Coronary artery (tissue), 2 donors: ENCODE data around the gene PEX7.

Source experiments
- DNase-seq: peaks from one replicate; pipeline ENCODE4 v3.0.0-alpha.2; 2017; ENCODE audit warnings: low spot score
- H3K27ac ChIP-seq, 2 donors: fragments of 200-600 bp; sonication (generic); one replicate each; pipeline ENCODE4 v1.5.1; 2016 to 2019
- H3K4me3 ChIP-seq: fragments of 200-600 bp; sonication (generic); 2 replicates; pipeline ENCODE4 v1.5.1; 2016; ENCODE audit warnings: mild to moderate bottlenecking, moderate library complexity
- CTCF ChIP-seq: fragments of 200-600 bp; sonication (generic); IDR thresholded peaks from one replicate; pipeline ENCODE4 v1.5.1; 2019; ENCODE audit warnings: antibody characterized with exemption

The PEX7 gene

GRCh38 chr6:136960781-136961180 lies 138.4 kb downstream of the PEX7 start:
- no peak overlapping the region for H3K4me3 ChIP-seq
- TF ChIP-seq CTCF: no peak

GRCh38 chr6:136961848-136962247 lies 139.5 kb downstream of the PEX7 start:
- H3K27ac ChIP-seq: no peak overlapping the region
- no peak for DNase-seq
- no peak overlapping the region for H3K4me3 ChIP-seq
- TF ChIP-seq CTCF: no peak

More at GRCh38 chr6:136960781-136961180, 138.4 kb downstream of the PEX7 start:
- DNase-seq: no peak
- H3K27ac ChIP-seq: no peak overlapping the region

GRCh38 chr6:136962661-136963060 lies 140.3 kb downstream of the PEX7 start:
- H3K4me3 ChIP-seq: no peak overlapping the region
- TF ChIP-seq CTCF: no peak
- no peak overlapping the region for H3K27ac ChIP-seq
- no peak for DNase-seq

- no peak overlapping the region for H3K4me3 ChIP-seq
- DNase-seq: no peak
- no peak overlapping the region for H3K27ac ChIP-seq
- no peak for TF ChIP-seq CTCF
Measured at GRCh38 chr6:136963259-136963658, 140.9 kb downstream of the PEX7 start.
